Measurements from ENCODE around the gene SLX4IP.
"Not testable (repeated sequence)": the region's sequence is repeated elsewhere in the genome, so short reads cannot be mapped to it uniquely, and the experiment has no call there.

The SLX4IP gene

GRCh38 chr20:10579942-10580341, 144.8 kb downstream of the SLX4IP start:
- DNase-seq = no peak

- no peak for DNase-seq
Measured at GRCh38 chr20:10580700-10581099, 145.6 kb downstream of the SLX4IP start.

GRCh38 chr20:10581823-10582222, 146.7 kb downstream of the SLX4IP start:
- no peak for DNase-seq

GRCh38 chr20:10584371-10584770, 149.3 kb downstream of the SLX4IP start:
- DNase-seq = no peak

- no peak for DNase-seq
Measured at GRCh38 chr20:10585308-10585707, 150.2 kb downstream of the SLX4IP start.

- no peak for DNase-seq
Measured at GRCh38 chr20:10586296-10586695, 151.2 kb downstream of the SLX4IP start.

GRCh38 chr20:10590446-10590845, 155.3 kb downstream of the SLX4IP start:
- not testable (repeated sequence) for DNase-seq

GRCh38 chr20:10590950-10591671, 156.0 kb downstream of the SLX4IP start:
- no peak for DNase-seq

GRCh38 chr20:10591946-10592521, 156.9 kb downstream of the SLX4IP start:
- no peak for DNase-seq

- DNase-seq = no peak
Measured at GRCh38 chr20:10594296-10594868, 159.3 kb downstream of the SLX4IP start.

- no peak for DNase-seq
Measured at GRCh38 chr20:10595266-10595665, 160.2 kb downstream of the SLX4IP start.

- DNase-seq = no peak
Measured at GRCh38 chr20:10595985-10596384, 160.9 kb downstream of the SLX4IP start.

GRCh38 chr20:10596710-10597121, 161.6 kb downstream of the SLX4IP start:
- DNase-seq = no peak

- no peak for DNase-seq
Measured at GRCh38 chr20:10597637-10598036, 162.5 kb downstream of the SLX4IP start.

- no peak for DNase-seq
Measured at GRCh38 chr20:10602221-10602871, 167.2 kb downstream of the SLX4IP start.

GRCh38 chr20:10603378-10603777, 168.3 kb downstream of the SLX4IP start:
- DNase-seq = no peak

- DNase-seq = no peak
Measured at GRCh38 chr20:10603971-10604864, 169.1 kb downstream of the SLX4IP start.

- no peak for DNase-seq
Measured at GRCh38 chr20:10604865-10605440, 169.8 kb downstream of the SLX4IP start.

GRCh38 chr20:10605547-10606195, 170.6 kb downstream of the SLX4IP start:
- DNase-seq = no peak

GRCh38 chr20:10609276-10609675, 174.2 kb downstream of the SLX4IP start:
- no peak for DNase-seq

- no peak for DNase-seq
Measured at GRCh38 chr20:10609770-10610169, 174.7 kb downstream of the SLX4IP start.

- no peak for DNase-seq
Measured at GRCh38 chr20:10610251-10610650, 175.1 kb downstream of the SLX4IP start.
